GM12892 (cell line): ENCODE results near the gene ALPL.

Experiments
- POLR2A ChIP-seq: IDR thresholded peaks from 2 replicates; pipeline ENCODE4 v1.6.1; 2011; ENCODE audit warnings: low read depth, low read length, control low read depth
- TAF1 ChIP-seq: IDR thresholded peaks from 2 replicates; pipeline ENCODE4 v1.6.1; 2011; ENCODE audit warnings: low read depth, mild to moderate bottlenecking, control low read depth, low read length, borderline replicate concordance

DNA sequence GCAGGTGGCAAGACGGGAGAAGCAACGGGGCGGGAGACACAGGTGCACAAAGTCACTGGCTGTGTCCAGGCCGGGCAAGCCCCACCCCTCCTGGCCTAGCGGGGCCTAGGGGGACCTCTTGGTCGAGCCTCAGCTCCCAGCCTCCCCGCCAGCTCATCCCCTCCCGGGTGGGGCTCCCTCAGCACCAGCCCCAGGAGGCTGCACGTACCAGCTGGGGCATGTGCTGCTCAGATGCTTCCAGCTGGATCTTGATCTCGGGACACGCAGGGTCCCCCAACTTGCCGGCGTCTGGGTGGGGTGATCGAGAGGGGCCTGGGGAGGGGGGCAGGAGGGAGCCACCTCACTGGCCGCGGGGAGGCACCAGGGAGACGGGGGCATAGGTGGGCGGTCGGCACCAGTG, 88.5 kb downstream of the ALPL start:
- TF ChIP-seq POLR2A, result no peak
- TF ChIP-seq TAF1, result no peak
